Left renal pelvis (tissue), 4 donors: Measurements from ENCODE around the gene ASPG. TPM values are rescaled to one million over a fixed set of nuclear protein-coding genes. Genes with fewer than 3 reads are reported as not detected.

Experiments used
- DNase-seq, 4 donors: peaks; one replicate each; pipeline ENCODE4 v3.0.0-alpha.2; 2013; ENCODE audit warnings: low read depth in 4 of 4, low spot score in 3 of 4
- polyA plus RNA-seq, 4 donors: library from polyadenylated mRNA; unstranded; fragments of 120-200 nt; gene quantifications; one replicate each; pipeline ENCODE4 v1.2.1, GENCODE V29; 2013; ENCODE audit not compliant: insufficient read length in 4 of 4

Gene ASPG
- polyA plus RNA-seq, 4 donors, result 1.4 to 18.9 (median 10.0) TPM

- DNase-seq, result no peak
Measured at GRCh38 chr14:104092931-104093365, 7.4 kb downstream of the ASPG start.

GRCh38 chr14:104093366-104094055, 8.0 kb downstream of the ASPG start:
- DNase-seq, result no peak

GRCh38 chr14:104094056-104094708, 8.7 kb downstream of the ASPG start:
- no peak for DNase-seq

GRCh38 chr14:104094709-104095425, 9.4 kb downstream of the ASPG start:
- no peak for DNase-seq

GRCh38 chr14:104095426-104096310, 10.2 kb downstream of the ASPG start:
- no peak for DNase-seq

- DNase-seq, result no peak
Measured at GRCh38 chr14:104096318-104096717, 10.8 kb downstream of the ASPG start.

- DNase-seq, result no peak
Measured at GRCh38 chr14:104096751-104097700, 11.5 kb downstream of the ASPG start.

- DNase-seq, result no peak
Measured at GRCh38 chr14:104098272-104099095, 13.0 kb downstream of the ASPG start.

- no peak for DNase-seq
Measured at GRCh38 chr14:104099096-104100041, 13.9 kb downstream of the ASPG start.

- DNase-seq, result no peak
Measured at GRCh38 chr14:104100171-104101085, 14.9 kb downstream of the ASPG start.

- no peak for DNase-seq
Measured at GRCh38 chr14:104101086-104101621, 15.7 kb downstream of the ASPG start.

GRCh38 chr14:104101651-104102281, 16.3 kb downstream of the ASPG start:
- no peak for DNase-seq

- DNase-seq, result no peak
Measured at GRCh38 chr14:104102282-104102914, 16.9 kb downstream of the ASPG start.

- no peak for DNase-seq
Measured at GRCh38 chr14:104103061-104103445, 17.6 kb downstream of the ASPG start.

- no peak for DNase-seq
Measured at GRCh38 chr14:104103446-104104075, 18.1 kb downstream of the ASPG start.
